Measurements from ENCODE around the gene NFE2L3. TPM values are rescaled to one million over a fixed set of nuclear protein-coding genes. Genes with fewer than 3 reads are reported as not detected.
A peak's percentile ranks its signal among the peaks of the same experiment; 100 is the strongest.
"Not testable (repeated sequence)": the region's sequence is repeated elsewhere in the genome, so short reads cannot be mapped to it uniquely, and the experiment has no call there.

Gene NFE2L3
- total RNA-seq, 1 donor from 2014 or later: 6.3 TPM

DNA sequence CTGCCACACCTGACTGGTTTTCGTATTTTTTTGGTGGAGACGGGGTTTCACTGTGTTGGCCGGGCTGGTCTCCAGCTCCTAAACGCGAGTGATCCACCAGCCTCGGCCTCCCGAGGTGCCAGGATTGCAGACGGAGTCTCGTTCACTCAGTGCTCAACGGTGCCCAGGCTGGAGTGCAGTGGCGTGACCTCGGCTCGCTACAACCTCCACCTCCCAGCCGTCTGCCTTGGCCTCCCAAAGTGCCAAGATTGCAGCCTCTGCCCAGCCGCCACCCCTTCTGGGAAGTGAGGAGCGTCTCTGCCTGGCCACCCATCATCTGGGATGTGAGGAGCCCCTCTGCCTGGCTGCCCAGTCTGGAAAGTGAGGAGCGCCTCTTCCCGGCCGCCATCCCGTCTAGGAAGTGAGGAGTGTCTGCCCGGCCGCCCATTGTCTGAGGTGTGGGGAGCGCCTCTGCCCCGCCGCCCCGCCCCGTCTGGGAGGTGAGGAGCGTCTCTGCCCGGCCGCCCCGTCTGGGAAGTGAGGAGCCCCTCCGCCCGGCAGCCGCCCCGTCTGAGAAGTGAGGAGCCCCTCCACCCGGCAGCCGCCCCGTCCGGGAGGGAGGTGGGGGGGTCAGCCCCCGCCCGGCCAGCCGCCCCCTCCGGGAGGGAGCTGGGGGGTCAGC lies 4.2 kb upstream of the NFE2L3 start:
- DNase-seq (ENCODE audit: low spot score): not testable (repeated sequence)

DNA sequence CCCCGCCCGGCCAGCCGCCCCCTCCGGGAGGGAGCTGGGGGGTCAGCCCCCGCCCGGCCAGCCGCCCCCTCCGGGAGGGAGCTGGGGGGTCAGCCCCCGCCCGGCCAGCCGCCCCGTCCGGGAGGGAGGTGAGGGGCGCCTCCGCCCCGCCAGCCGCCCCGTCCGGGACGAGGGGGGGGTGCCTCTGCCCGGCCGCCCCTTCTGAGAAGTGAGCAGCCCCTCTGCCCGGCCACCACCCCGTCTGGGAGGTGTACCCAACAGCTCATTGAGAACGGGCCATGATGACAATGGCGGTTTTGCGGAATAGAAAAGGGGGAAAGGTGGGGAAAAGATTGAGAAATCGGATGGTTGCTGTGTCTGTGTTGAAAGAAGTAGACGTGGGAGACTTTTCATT lies 3.7 kb upstream of the NFE2L3 start:
- not testable (repeated sequence) for DNase-seq (ENCODE audit: low spot score)

- no peak for DNase-seq (ENCODE audit: low spot score)
Observed at GRCh38 chr7:26149391-26149977, 2.5 kb upstream of the NFE2L3 start.

GRCh38 chr7:26151096-26151495 lies 902 bp upstream of the NFE2L3 start:
- no peak for DNase-seq (ENCODE audit: low spot score)

- no peak for DNase-seq (ENCODE audit: low spot score)
Observed at GRCh38 chr7:26151650-26151952, 397 bp upstream of the NFE2L3 start.

DNA sequence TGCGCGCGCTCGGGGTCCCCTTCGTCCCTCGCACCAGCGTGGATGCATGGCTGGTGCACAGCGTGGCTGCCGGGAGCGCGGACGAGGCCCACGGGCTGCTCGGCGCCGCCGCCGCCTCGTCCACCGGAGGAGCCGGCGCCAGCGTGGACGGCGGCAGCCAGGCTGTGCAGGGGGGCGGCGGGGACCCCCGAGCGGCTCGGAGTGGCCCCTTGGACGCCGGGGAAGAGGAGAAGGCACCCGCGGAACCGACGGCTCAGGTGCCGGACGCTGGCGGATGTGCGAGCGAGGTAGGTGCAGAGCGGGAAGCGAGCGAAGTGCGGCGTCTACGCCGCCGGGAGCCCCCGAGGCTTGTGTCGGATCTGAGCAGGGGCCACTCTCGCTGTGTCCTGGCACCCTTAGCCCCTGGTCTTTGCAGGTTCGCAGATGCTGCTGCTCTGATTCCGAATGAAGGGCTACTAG lies 813 bp downstream of the NFE2L3 start:
- not testable (repeated sequence) for DNase-seq (ENCODE audit: low spot score)

DNA sequence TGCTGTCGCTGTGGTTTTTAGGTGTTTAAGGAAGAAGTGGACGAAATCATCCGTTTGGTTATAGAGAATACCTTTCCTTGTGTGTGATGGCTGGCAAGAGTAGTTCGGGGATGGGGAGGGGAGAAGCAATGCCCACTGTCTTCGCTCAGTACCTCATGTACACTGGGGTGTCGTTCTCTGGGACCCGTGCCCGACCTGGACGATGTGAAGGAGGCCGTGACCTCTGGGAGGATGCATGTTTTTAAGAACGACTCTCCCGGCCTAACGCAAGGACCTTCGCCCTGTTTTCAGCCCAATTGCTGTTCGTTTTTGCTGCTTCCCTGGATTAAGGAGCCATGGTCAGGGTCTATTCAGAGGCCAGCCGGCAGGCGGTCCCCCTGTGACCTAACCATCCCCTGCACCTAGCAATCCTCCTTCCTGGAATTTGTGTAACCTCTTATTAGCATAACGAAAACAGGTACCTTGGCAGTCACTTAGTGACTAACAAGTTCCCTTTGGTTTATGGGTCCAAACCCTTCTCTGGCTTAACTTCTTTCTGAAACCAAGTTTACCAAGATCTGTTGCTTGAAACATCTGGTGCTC lies 1.3 kb downstream of the NFE2L3 start:
- DNase-seq (ENCODE audit: low spot score): no peak

DNA sequence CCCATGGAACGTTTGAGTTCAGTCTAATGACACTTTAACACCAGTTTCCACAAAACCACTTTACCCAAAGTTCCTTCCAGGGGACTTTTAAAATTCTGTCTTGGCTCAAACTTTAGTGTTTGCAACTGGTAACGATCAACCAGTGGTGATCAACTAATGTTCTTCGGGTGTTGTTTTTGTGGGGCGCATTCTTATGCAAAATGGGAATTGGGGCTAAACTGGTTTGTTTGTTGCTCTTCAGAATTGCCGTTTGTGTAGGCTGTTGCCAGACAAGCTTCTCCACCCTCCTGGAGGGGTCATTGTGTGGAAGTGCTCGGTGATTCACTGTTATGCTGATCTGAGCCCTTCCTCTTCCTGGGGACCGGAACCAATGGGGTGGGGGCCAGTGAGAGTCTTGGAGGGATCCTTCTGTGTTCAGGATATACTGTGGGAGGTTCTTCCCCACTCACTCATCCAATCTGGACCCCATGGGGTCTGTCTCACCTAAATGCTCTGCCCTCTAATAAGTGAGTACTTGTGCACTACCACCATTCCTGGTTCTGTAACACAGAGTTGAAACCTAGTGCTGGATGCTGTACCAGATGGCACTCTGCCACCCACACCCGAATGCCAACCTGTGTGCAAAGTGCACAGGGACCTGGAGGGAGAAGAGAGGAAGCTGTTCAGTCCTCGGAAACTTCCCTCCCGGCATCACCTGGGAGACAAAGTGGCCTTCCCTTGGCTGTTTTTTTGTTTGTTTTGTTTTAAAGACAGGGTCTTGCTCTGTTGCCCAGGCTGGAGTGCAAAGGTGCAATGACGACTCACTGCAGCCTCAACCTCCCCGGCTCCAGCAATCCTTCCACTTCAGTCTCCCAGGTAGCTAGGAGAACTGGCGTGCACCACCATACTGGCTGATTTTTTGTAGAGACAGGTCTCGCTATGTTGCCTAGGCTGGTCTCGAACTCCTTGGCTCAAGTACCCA lies 2.1 kb downstream of the NFE2L3 start:
- DNase-seq (ENCODE audit: low spot score): peak; percentile 54

- no peak for DNase-seq (ENCODE audit: low spot score)
Observed at GRCh38 chr7:26155531-26156375, 3.8 kb downstream of the NFE2L3 start.

DNA sequence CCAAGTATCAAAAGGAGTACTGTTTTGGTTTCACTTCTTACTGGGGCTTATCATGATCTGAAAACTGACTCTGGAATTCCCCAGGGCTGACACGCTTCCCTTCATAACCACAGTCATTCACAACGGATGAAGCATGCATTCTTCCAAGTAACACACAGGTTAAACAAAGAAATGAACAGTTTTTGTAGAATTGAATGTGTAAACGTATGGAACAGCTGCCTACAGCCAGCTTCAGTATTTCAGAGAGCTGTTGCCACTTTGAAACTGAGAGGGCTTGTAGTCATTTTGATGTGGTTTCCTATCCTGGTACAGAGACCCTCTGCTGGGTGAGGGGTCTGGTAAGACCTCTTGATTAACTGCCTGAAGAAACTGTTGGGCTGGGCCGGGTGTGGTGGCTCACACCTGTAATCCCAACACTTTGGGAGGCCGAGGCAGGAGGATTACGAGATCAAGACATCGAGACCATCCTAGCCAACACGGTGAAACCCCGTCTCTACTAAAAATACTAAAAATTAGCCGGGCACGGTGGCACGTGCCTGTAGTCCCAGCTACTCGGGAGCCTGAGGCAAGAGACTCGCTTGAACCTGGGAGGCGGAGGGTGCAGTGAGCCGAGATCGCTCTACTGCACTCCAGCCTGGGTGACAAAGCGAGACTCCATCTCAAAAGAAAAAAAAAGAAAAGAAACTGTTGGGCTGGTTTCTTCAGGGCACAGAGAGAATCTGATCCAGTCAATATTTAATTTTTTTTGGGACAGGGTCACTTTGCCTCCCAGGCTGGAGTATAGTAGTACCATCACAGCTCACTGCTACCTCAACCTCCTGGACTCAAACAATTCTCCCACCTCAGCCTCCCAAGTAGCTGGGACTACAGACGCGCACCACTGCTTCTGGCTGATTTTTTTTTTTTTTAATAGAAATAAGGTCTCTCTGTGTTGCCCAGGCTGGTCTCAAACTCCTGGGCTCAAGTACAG lies 4.7 kb downstream of the NFE2L3 start:
- DNase-seq (ENCODE audit: low spot score): no peak

- DNase-seq (ENCODE audit: low spot score): no peak
Observed at GRCh38 chr7:26157520-26158105, 5.6 kb downstream of the NFE2L3 start.

- no peak for DNase-seq (ENCODE audit: low spot score)
Observed at GRCh38 chr7:26159243-26159642, 7.2 kb downstream of the NFE2L3 start.

DNA sequence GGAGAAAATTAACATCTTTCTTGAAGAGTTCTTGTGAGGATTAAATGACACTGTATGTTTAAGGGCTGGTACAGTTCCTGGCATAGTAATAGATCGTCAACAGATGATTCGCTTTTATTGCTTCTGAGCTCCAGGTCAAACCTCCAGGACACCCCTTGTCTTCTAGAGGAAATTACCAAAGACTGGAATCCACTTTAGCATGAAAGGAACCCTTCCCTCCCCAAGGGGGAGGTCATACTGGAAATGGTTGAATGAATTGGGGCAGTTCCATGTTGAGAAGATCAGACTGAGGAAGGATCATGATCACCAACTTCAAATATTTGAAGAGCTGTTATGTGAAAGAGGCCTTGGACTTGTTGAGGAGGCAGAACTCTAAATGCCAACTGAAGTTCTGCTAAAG lies 8.9 kb downstream of the NFE2L3 start:
- no peak for DNase-seq (ENCODE audit: low spot score)

- no peak for DNase-seq (ENCODE audit: low spot score)
Observed at GRCh38 chr7:26162431-26162830, 10.4 kb downstream of the NFE2L3 start.

GRCh38 chr7:26163804-26164203 lies 11.8 kb downstream of the NFE2L3 start:
- not testable (repeated sequence) for DNase-seq (ENCODE audit: low spot score)

- no peak for DNase-seq (ENCODE audit: low spot score)
Observed at GRCh38 chr7:26165950-26166683, 14.1 kb downstream of the NFE2L3 start.

- DNase-seq (ENCODE audit: low spot score): no peak
Observed at GRCh38 chr7:26166684-26167266, 14.8 kb downstream of the NFE2L3 start.

DNA sequence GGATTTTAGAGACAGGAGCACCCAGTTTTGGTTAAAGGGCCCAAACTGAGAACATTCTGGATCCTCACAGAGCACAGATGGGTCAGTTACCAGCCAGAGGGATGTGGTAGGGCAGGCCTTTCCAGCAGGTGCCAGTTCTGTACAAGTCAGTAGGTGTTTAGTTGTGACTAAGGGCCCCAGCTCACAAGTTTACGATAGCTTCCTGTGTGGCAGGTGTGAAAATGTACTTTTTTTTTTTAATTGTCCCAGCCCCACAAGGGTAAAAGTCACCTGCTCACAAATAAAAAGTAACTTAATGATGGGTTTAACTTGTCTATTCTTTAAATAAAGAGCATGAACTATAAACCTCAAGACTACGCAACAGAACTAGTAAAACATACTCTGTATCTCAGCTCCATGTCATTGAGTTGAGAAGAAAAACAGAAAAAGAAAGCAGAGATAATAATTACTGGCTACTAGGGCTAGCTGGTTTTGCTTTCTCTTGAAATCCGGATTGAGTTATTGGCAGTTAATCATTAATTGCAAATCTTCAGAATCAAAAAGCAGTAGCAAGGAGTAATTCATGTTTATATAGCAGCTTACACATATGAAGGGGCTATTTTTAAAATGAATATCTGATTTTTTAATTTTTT lies 15.4 kb downstream of the NFE2L3 start:
- DNase-seq (ENCODE audit: low spot score): no peak

Data from ureter (tissue), 1 donor.